Stimulated activated CD4-positive, alpha-beta T cell treated with anti-CD3 and anti-CD28 coated beads, Interleukin-4, amount 100 ng/mL, for 1 hour (primary cell): ENCODE measurements around the gene CLIP1.
"Not testable (repeated sequence)": the region's sequence is repeated elsewhere in the genome, so short reads cannot be mapped to it uniquely, and the experiment has no call there.

Experiments used
- DNase-seq: peaks from one replicate; pipeline ENCODE4 v3.0.0-alpha.2; 2020

Gene CLIP1

GRCh38 chr12:122429043-122429442, 6.6 kb upstream of the CLIP1 start:
- DNase-seq: not testable (repeated sequence)

- no peak for DNase-seq
Observed at GRCh38 chr12:122427403-122427802, 4.9 kb upstream of the CLIP1 start.

GRCh38 chr12:122423258-122424165, 1.0 kb upstream of the CLIP1 start:
- peak; percentile 4 for DNase-seq

- DNase-seq: peak; percentile 45
Observed at GRCh38 chr12:122422730-122423257, 325 bp upstream of the CLIP1 start.

GRCh38 chr12:122421187-122421820, 1.2 kb downstream of the CLIP1 start:
- peak; percentile 23 for DNase-seq

- DNase-seq: no peak
Observed at GRCh38 chr12:122420471-122421162, 1.9 kb downstream of the CLIP1 start.

GRCh38 chr12:122419094-122419493, 3.4 kb downstream of the CLIP1 start:
- DNase-seq: not testable (repeated sequence)

- not testable (repeated sequence) for DNase-seq
Observed at GRCh38 chr12:122415665-122416064, 6.8 kb downstream of the CLIP1 start.

- DNase-seq: no peak
Observed at GRCh38 chr12:122413516-122414404, 8.7 kb downstream of the CLIP1 start.

- DNase-seq: no peak
Observed at GRCh38 chr12:122412851-122413433, 9.5 kb downstream of the CLIP1 start.

GRCh38 chr12:122411537-122411936, 10.9 kb downstream of the CLIP1 start:
- no peak for DNase-seq

- no peak for DNase-seq
Observed at GRCh38 chr12:122407208-122407607, 15.3 kb downstream of the CLIP1 start.

GRCh38 chr12:122406701-122407164, 15.7 kb downstream of the CLIP1 start:
- DNase-seq: no peak

- no peak for DNase-seq
Observed at GRCh38 chr12:122403831-122404230, 18.6 kb downstream of the CLIP1 start.

- no peak for DNase-seq
Observed at GRCh38 chr12:122403115-122403770, 19.2 kb downstream of the CLIP1 start.

- DNase-seq: no peak
Observed at GRCh38 chr12:122402264-122402663, 20.2 kb downstream of the CLIP1 start.

- DNase-seq: peak; percentile 34
Observed at GRCh38 chr12:122399592-122400373, 22.7 kb downstream of the CLIP1 start.

GRCh38 chr12:122399254-122399591, 23.2 kb downstream of the CLIP1 start:
- DNase-seq: no peak

GRCh38 chr12:122397981-122398380, 24.5 kb downstream of the CLIP1 start:
- DNase-seq: not testable (repeated sequence)

GRCh38 chr12:122395319-122395718, 27.1 kb downstream of the CLIP1 start:
- DNase-seq: no peak
